GM12878 (cell line): ENCODE measurements around the gene SSBP2. TPM values are rescaled to one million over a fixed set of nuclear protein-coding genes. Genes with fewer than 3 reads are reported as not detected.

Experiments used
- CTCF ChIP-seq, 3 experiments: IDR thresholded peaks in 2 of 3; conservative IDR thresholded peaks in 1 of 3; 2 replicates each; pipeline ENCODE4 v1.5.1; 2011; ENCODE audit warnings: low read depth in 3 of 3, low read length in 3 of 3, mild to moderate bottlenecking in 3 of 3, control low read depth in 2 of 3, moderate library complexity in 2 of 3, inconsistent platforms in 1 of 3, mixed read lengths in 1 of 3; ENCODE audit not compliant: control insufficient read depth in 2 of 3, insufficient read depth in 1 of 3; ENCODE audit errors: extremely low read depth in 1 of 3
- CUX1 ChIP-seq: IDR thresholded peaks from 2 replicates; pipeline ENCODE4 v1.6.1; 2012; ENCODE audit warnings: improper control_type of control experiment, low read depth, low read length; ENCODE audit not compliant: insufficient replicate concordance
- E2F4 ChIP-seq: IDR thresholded peaks from 2 replicates; pipeline ENCODE4 v1.6.1; 2012; ENCODE audit warnings: low read depth, low read length, improper control_type of control experiment
- EED ChIP-seq: sonication (generic); IDR thresholded peaks from 2 replicates; pipeline ENCODE4 v1.6.1; 2016; ENCODE audit warnings: antibody characterized with exemption, low read depth
- EZH2 ChIP-seq: IDR thresholded peaks from 2 replicates; pipeline ENCODE4 v1.6.1; 2012; ENCODE audit warnings: low read depth, mild to moderate bottlenecking, control low read depth, inconsistent platforms, low read length, borderline replicate concordance; ENCODE audit not compliant: control insufficient read depth
- KDM1A ChIP-seq: fragments of 200-600 bp; sonication (generic); IDR thresholded peaks from 2 replicates; pipeline ENCODE4 v1.6.1; 2016; ENCODE audit warnings: borderline replicate concordance
- MEF2B ChIP-seq: fragments of 450-650 bp; IDR thresholded peaks from 2 replicates; pipeline ENCODE4 v1.6.1; 2018; ENCODE audit warnings: mild to moderate bottlenecking, moderate library complexity; ENCODE audit not compliant: partially characterized antibody, poor library complexity, severe bottlenecking
- NR2F1 ChIP-seq: fragments of 450-650 bp; conservative IDR thresholded peaks from 2 replicates; pipeline ENCODE4 v1.6.1; 2017; ENCODE audit warnings: mild to moderate bottlenecking
- RB1 ChIP-seq: fragments of 450-650 bp; formaldehyde crosslinking; IDR thresholded peaks from 2 replicates; pipeline ENCODE4 v1.6.1; 2017; ENCODE audit warnings: mild to moderate bottlenecking, borderline replicate concordance
- RBBP5 ChIP-seq: fragments of 200-600 bp; sonication (generic); conservative IDR thresholded peaks from 2 replicates; pipeline ENCODE4 v1.6.1; 2016
- SMAD1 ChIP-seq: fragments of 450-650 bp; IDR thresholded peaks from 2 replicates; pipeline ENCODE4 v1.6.1; 2018; ENCODE audit warnings: mild to moderate bottlenecking, low read depth; ENCODE audit not compliant: partially characterized antibody
- ZBTB40 ChIP-seq: fragments of 450-650 bp; IDR thresholded peaks from 2 replicates; pipeline ENCODE4 v1.6.1; 2016; ENCODE audit warnings: mild to moderate bottlenecking, moderate library complexity, borderline replicate concordance
- polyA plus RNA-seq, 11 experiments: library from polyadenylated mRNA; depleted of rRNA in 4 of 11; unstranded in 6 of 11; stranded (reverse) in 5 of 11; fragments of >200 nt; fragmentation: Nextera tagmentation in 4 of 11; fragmentation: Illumina TruSeq in 1 of 11; extraction: Ambion mirVana in 4 of 11; extraction: Trizol in 1 of 11; gene quantifications; 1 replicate in 1 of 11; 2 replicates in 10 of 11; pipeline versions ENCODE4 v1.2.1 to v1.2.3, GENCODE V29; 2011 to 2016; ENCODE audit warnings: inconsistent platforms in 2 of 11, missing spikeins in 2 of 11, low read depth in 1 of 11
- total RNA-seq, 4 experiments: library from RNA; depleted of rRNA in 3 of 4; stranded (reverse); fragments of >200 nt in 3 of 4; fragmentation: Illumina TruSeq in 1 of 4; extraction: Trizol in 1 of 4; gene quantifications; 2 replicates each; pipeline versions ENCODE4 v1.2.1 to v1.2.3, GENCODE V29; 2013 to 2021

SSBP2 gene
- total and polyA plus RNA-seq, 10 of the 15 experiments (the other 5 are each of a cell fraction or from before 2014, with no cell fraction given), result 52.2 to 132 (median 110) TPM

GRCh38 chr5:81751009-81751835, at the start of gene SSBP2 (continued):
- TF ChIP-seq ZBTB40, result peak; percentile 42; the same call in 1 of the 2 replicates
- TF ChIP-seq CTCF (IDR thresholded peaks at IDR 0.05 in 2 of 3, conservative IDR thresholded peaks at IDR 0.05 in 1 of 3; ENCODE audit: control insufficient read depth in 2 of 3, extremely low read depth in 1 of 3, insufficient read depth in 1 of 3, low read depth in 3 of 3, low read length in 3 of 3), result no peak
- no peak for TF ChIP-seq EZH2
- no peak for TF ChIP-seq RBBP5
- peak; percentile 24; the same call in 1 of the 2 replicates for TF ChIP-seq E2F4
- peak; percentile 57; the same call in 1 of the 2 replicates for TF ChIP-seq RB1
- TF ChIP-seq MEF2B, result peak; percentile 79
- peak; percentile 76 for TF ChIP-seq NR2F1
- no peak for TF ChIP-seq SMAD1
- TF ChIP-seq KDM1A, result no peak
- TF ChIP-seq EED, result peak; percentile 86
- TF ChIP-seq CUX1, result no peak
